ENCODE data around the gene HSPB6. TPM values are rescaled to one million over a fixed set of nuclear protein-coding genes. Genes with fewer than 3 reads are reported as not detected.

The HSPB6 gene
- total RNA-seq, 1 donor from 2014 or later = 1.9 TPM

DNA sequence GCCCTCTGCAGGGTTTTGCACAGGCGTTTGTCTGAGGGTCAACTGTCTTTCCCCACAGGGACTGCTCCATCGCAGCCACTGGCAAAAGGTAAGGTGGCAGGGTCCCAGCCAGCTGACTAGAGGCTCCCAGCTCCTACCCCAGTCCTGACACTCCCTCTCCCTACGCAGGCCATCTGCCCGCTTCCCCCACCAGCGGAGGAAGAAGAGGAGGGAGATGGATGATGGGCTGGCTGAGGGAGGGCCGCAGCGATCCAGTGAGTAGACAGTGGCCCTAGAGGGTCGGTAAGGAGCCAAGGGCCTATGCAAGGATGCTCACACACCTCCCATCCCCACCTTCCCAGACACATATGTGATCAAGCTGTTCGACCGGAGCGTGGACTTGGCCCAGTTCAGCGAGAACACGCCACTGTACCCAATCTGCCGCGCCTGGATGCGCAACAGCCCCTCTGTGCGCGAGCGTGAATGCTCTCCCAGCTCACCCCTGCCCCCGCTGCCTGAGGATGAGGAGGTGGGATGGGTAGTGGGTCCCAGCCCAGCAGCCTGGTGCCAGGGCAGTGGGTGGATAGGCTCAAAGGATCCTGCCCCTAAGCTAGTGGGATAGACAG is 4.0 kb downstream of the HSPB6 start:
- Histone ChIP-seq H3K79me2 (ENCODE audit: insufficient read depth, low read length) (peaks cover 35% of the 10 kb centered on the region), H4K20me1 (ENCODE audit: insufficient read depth, low read length) (peaks cover 15% of the 10 kb centered on the region), H3K9me3 (ENCODE audit: insufficient read depth, low read depth, low read length) (no peaks in the 10 kb centered on the region), H3K4me2 (ENCODE audit: low read length) (no peak overlapping the region), H3K9ac (ENCODE audit: low read length) (no peak overlapping the region), H3K4me1 (ENCODE audit: insufficient read depth, low read length) (peaks cover 30% of the 10 kb centered on the region), H2AFZ (ENCODE audit: low read depth, low read length) (no peak overlapping the region), H3K27ac (ENCODE audit: low read depth, low read length) (no peak overlapping the region), H3K36me3 (ENCODE audit: insufficient read depth, low read length) (peaks cover 5% of the 10 kb centered on the region), H3K4me3 (ENCODE audit: insufficient read depth, low read depth, low read length) (no peak overlapping the region), H3K27me3 (ENCODE audit: insufficient read depth, low read length) (no peaks in the 10 kb centered on the region)
- H3K4me3 Mint-ChIP-seq (ENCODE audit: unreplicated experiment) = no peak overlapping the region
- H3K27me3 Mint-ChIP-seq (ENCODE audit: low read depth, unreplicated experiment) = peaks cover 2% of the 10 kb centered on the region
- no peak for DNase-seq (ENCODE audit: low read depth)
- peaks cover 27% of the 10 kb centered on the region for H3K4me1 Mint-ChIP-seq (ENCODE audit: low read depth, unreplicated experiment)
- H3K36me3 Mint-ChIP-seq (ENCODE audit: low read depth, unreplicated experiment) = peaks cover 19% of the 10 kb centered on the region
- no peak for FAIRE-seq
- no peaks in the 10 kb centered on the region for H3K9me3 Mint-ChIP-seq (ENCODE audit: unreplicated experiment)
- H3K27ac Mint-ChIP-seq (ENCODE audit: unreplicated experiment) = no peak overlapping the region
- TF ChIP-seq, protein P1, sequence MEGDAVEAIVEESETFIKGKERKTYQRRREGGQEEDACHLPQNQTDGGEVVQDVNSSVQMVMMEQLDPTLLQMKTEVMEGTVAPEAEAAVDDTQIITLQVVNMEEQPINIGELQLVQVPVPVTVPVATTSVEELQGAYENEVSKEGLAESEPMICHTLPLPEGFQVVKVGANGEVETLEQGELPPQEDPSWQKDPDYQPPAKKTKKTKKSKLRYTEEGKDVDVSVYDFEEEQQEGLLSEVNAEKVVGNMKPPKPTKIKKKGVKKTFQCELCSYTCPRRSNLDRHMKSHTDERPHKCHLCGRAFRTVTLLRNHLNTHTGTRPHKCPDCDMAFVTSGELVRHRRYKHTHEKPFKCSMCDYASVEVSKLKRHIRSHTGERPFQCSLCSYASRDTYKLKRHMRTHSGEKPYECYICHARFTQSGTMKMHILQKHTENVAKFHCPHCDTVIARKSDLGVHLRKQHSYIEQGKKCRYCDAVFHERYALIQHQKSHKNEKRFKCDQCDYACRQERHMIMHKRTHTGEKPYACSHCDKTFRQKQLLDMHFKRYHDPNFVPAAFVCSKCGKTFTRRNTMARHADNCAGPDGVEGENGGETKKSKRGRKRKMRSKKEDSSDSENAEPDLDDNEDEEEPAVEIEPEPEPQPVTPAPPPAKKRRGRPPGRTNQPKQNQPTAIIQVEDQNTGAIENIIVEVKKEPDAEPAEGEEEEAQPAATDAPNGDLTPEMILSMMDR (IDR thresholded peaks at IDR 0.05; ENCODE audit: insufficient read depth, low read depth, low read length) = no peak
- no peak for TF ChIP-seq EZH2 (IDR thresholded peaks at IDR 0.05; ENCODE audit: insufficient read depth, low read length)

DNA sequence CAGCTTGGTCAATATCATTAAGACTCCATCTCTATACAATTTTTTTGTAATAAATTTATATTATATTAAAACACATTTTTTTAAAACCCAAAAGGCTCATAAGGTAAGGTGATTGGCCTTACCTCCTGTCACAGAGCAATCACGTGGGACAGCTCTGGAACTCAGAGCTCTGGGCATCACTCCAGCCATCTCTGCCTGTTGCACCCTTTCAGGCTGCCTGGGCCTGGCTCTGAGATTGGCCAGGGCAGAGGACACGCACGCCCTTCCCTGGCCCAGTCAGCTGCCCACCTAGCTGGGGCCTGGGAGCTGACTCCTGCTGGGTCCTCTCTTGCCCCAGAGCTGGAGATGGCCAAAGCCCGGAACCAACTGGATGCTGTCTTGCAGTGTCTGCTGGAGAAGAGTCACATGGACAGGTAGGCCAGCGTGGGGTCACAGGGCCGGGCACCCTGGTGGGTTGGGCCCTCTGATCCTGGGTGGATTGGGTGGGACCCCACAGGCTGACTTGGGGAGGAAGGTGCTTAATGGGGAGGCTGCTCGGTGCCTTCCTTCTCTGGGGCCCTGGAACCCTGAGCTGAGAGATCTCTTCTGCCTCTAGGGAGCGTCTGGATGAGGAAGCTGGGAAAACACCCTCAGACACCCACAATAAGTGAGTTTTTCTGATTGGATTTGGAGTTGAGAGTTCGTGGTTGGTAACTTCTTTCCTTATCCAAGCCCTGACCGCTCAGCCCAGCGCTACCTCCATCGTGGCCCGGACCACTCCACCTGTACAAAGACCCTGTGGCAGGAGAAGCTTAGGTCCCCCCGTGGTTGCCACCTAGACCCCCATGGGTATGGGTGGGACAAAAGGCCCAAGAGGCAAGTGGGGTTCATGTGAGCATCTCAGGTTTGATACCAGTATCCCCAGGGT is 4.7 kb downstream of the HSPB6 start:
- Mint-ChIP-seq H3K9me3 (ENCODE audit: unreplicated experiment) (no peaks in the 10 kb centered on the region), H3K27me3 (ENCODE audit: low read depth, unreplicated experiment) (peaks cover 2% of the 10 kb centered on the region), H3K27ac (ENCODE audit: unreplicated experiment) (no peak overlapping the region), H3K4me3 (ENCODE audit: unreplicated experiment) (no peak overlapping the region), H3K4me1 (ENCODE audit: low read depth, unreplicated experiment) (peaks cover 28% of the 10 kb centered on the region), H3K36me3 (ENCODE audit: low read depth, unreplicated experiment) (peaks cover 21% of the 10 kb centered on the region)
- Histone ChIP-seq H3K79me2 (ENCODE audit: insufficient read depth, low read length) (peaks cover 40% of the 10 kb centered on the region), H3K4me2 (ENCODE audit: low read length) (no peak overlapping the region), H4K20me1 (ENCODE audit: insufficient read depth, low read length) (peaks cover 15% of the 10 kb centered on the region), H3K27ac (ENCODE audit: low read depth, low read length) (no peak overlapping the region), H2AFZ (ENCODE audit: low read depth, low read length) (no peak overlapping the region), H3K9ac (ENCODE audit: low read length) (no peak overlapping the region), H3K9me3 (ENCODE audit: insufficient read depth, low read depth, low read length) (no peaks in the 10 kb centered on the region), H3K4me3 (ENCODE audit: insufficient read depth, low read depth, low read length) (no peak overlapping the region), H3K4me1 (ENCODE audit: insufficient read depth, low read length) (peaks cover 24% of the 10 kb centered on the region), H3K27me3 (ENCODE audit: insufficient read depth, low read length) (no peaks in the 10 kb centered on the region), H3K36me3 (ENCODE audit: insufficient read depth, low read length) (peaks cover 5% of the 10 kb centered on the region)
- TF ChIP-seq, protein P1 (IDR thresholded peaks at IDR 0.05; ENCODE audit: insufficient read depth, low read depth, low read length) = no peak
- FAIRE-seq = no peak
- no peak for DNase-seq (ENCODE audit: low read depth)

Measured in astrocyte (in vitro differentiated cells and primary cell).